B cell (primary cell): Measurements from ENCODE around the gene PTPN14. TPM values are rescaled to one million over a fixed set of nuclear protein-coding genes. Genes with fewer than 3 reads are reported as not detected.

Experiments
- ATAC-seq: fragments of 200-7000 bp; cut with Tn5 transposase; one replicate; pipeline ENCODE4 v1.10.0; 2021; ENCODE audit warnings: low read depth, mild to moderate bottlenecking, moderate number of reproducible peaks, moderate library complexity
- CTCF ChIA-PET: fragments of 350-600 bp; sonication (Branson Sonifier 250); formaldehyde crosslinking; loops from one replicate; lab custom pipeline; 2021; ENCODE audit warnings: antibody characterized with exemption, inconsistent platforms; lab: Charles Lee
- POLR2A ChIA-PET: fragments of 350-600 bp; sonication (Branson Sonifier 250); formaldehyde crosslinking; loops from one replicate; lab custom pipeline; 2021; ENCODE audit warnings: antibody characterized with exemption; lab: Charles Lee
- DNase-seq: peaks from one replicate; pipeline ENCODE4 v3.0.0; 2013
- H2AFZ ChIP-seq: 2 replicates; pipeline ENCODE4 v1.6.1; 2012; ENCODE audit warnings: mild to moderate bottlenecking, low read depth, low read length; ENCODE audit not compliant: insufficient read depth, poor library complexity, severe bottlenecking
- H3K27ac ChIP-seq, 2 donors: 1 replicate in 1 of 2; 2 replicates in 1 of 2; pipeline ENCODE4 v1.5.1; 2012 to 2013; ENCODE audit warnings: low read length in 2 of 2, mild to moderate bottlenecking in 2 of 2, moderate library complexity in 1 of 2
- H3K27me3 ChIP-seq, 4 experiments: fragments of 200-600 bp in 1 of 4; sonication (generic) in 1 of 4; replicated peaks in 1 of 4; 1 replicate in 2 of 4; 2 replicates in 2 of 4; pipeline versions ENCODE4 v1.6.1 to v1.7.0; 2013 to 2016; ENCODE audit warnings: low read length in 3 of 4, mild to moderate bottlenecking in 2 of 4, mixed read lengths in 1 of 4, moderate library complexity in 1 of 4; ENCODE audit not compliant: insufficient read depth in 4 of 4, control insufficient read depth in 3 of 4; ENCODE audit errors: control extremely low read depth in 1 of 4
- H3K36me3 ChIP-seq, 2 experiments: replicated peaks in 1 of 2; 1 replicate in 1 of 2; 2 replicates in 1 of 2; pipeline versions ENCODE4 v1.6.1 to v1.7.1; 2013; ENCODE audit warnings: low read length in 1 of 2; ENCODE audit not compliant: insufficient read depth in 2 of 2, control insufficient read depth in 1 of 2; ENCODE audit errors: control extremely low read depth in 1 of 2, extremely low read depth in 1 of 2
- H3K4me1 ChIP-seq, 2 donors: fragments of 200-600 bp in 1 of 2; sonication (generic) in 1 of 2; 1 replicate in 1 of 2; 2 replicates in 1 of 2; pipeline versions ENCODE4 v1.5.1 to v1.6.1; 2013 to 2017; ENCODE audit warnings: low read length in 2 of 2; ENCODE audit not compliant: control insufficient read depth in 2 of 2, insufficient read depth in 2 of 2
- H3K4me2 ChIP-seq: replicated peaks from 2 replicates; pipeline ENCODE3; 2012; ENCODE audit warnings: mild to moderate bottlenecking, low read depth, low read length; ENCODE audit not compliant: poor library complexity, severe bottlenecking
- H3K4me3 ChIP-seq, 5 experiments: fragments of 200-600 bp in 1 of 5; sonication (generic) in 1 of 5; 1 replicate in 3 of 5; 2 replicates in 2 of 5; pipeline versions ENCODE4 v1.5.1 to v1.7.0; 2011 to 2016; ENCODE audit warnings: low read length in 4 of 5, mild to moderate bottlenecking in 4 of 5, low read depth in 2 of 5, control low read depth in 1 of 5, moderate library complexity in 1 of 5; ENCODE audit not compliant: insufficient read depth in 1 of 5; ENCODE audit errors: control extremely low read depth in 1 of 5, extremely low read depth in 1 of 5
- H3K79me2 ChIP-seq: fragments of 200-600 bp; sonication (generic); one replicate; pipeline ENCODE4 v1.6.0; 2016; ENCODE audit warnings: low read length; ENCODE audit not compliant: control insufficient read depth, insufficient read depth
- H3K9ac ChIP-seq: fragments of 200-600 bp; sonication (generic); 2 replicates; pipeline ENCODE4 v1.6.1; 2017; ENCODE audit warnings: mild to moderate bottlenecking, low read length, moderate library complexity
- H3K9me3 ChIP-seq, 3 donors: one replicate each; pipeline versions ENCODE4 v1.6.1 to v1.7.1; 2013; ENCODE audit warnings: low read length in 2 of 3; ENCODE audit not compliant: control insufficient read depth in 2 of 3, insufficient read depth in 1 of 3; ENCODE audit errors: control extremely low read depth in 1 of 3
- H4K20me1 ChIP-seq: 2 replicates; pipeline ENCODE4 v1.6.0; 2012; ENCODE audit warnings: mild to moderate bottlenecking, low read length; ENCODE audit not compliant: insufficient read depth, control insufficient read depth, poor library complexity, severe bottlenecking
- H3K27ac Mint-ChIP-seq: one replicate; pipeline ENCODE4 v1.8.0; 2021; ENCODE audit warnings: mixed read lengths
- H3K27me3 Mint-ChIP-seq: one replicate; pipeline ENCODE4 v1.8.0; 2021; ENCODE audit warnings: mixed read lengths
- H3K4me1 Mint-ChIP-seq: one replicate; pipeline ENCODE4 v1.8.0; 2021; ENCODE audit warnings: mixed read lengths
- H3K4me3 Mint-ChIP-seq: one replicate; pipeline ENCODE4 v1.8.0; 2021; ENCODE audit warnings: mixed read lengths
- H3K9me3 Mint-ChIP-seq: one replicate; pipeline ENCODE4 v1.8.0; 2022; ENCODE audit warnings: mixed read lengths; ENCODE audit not compliant: insufficient read depth
- CTCF ChIP-seq: fragments of 200-600 bp; IDR thresholded peaks from one replicate; pipeline ENCODE4 v1.8.0; 2022; ENCODE audit warnings: antibody characterized with exemption, mild to moderate bottlenecking
- EZH2 ChIP-seq: IDR thresholded peaks from 2 replicates; pipeline ENCODE4 v1.6.1; 2012; ENCODE audit warnings: borderline replicate concordance, low read depth, mild to moderate bottlenecking, moderate library complexity, low read length; ENCODE audit not compliant: insufficient read depth, poor library complexity, severe bottlenecking
- WGBS: methylation state at CpG from one replicate; pipeline ENCODE4 v1.1.5; 2013; ENCODE audit warnings: missing lambda C conversion rate; ENCODE audit not compliant: insufficient coverage; 5-methylcytosine and 5-hydroxymethylcytosine counted together
- intact Hi-C: fragments of 100-400 bp; cut with micrococcal nuclease; formaldehyde crosslinking; loops from one replicate; pipeline ENCODE4 v1.10.0; 2022
- polyA plus RNA-seq: library from polyadenylated mRNA; depleted of rRNA; stranded (reverse); fragments of >200 nt; gene quantifications from 2 replicates; pipeline ENCODE4 v1.2.3, GENCODE V29; 2012
- total RNA-seq, 2 donors: library from RNA; stranded (reverse); fragments of 120-200 nt in 1 of 2; gene quantifications; 1 replicate in 1 of 2; 2 replicates in 1 of 2; pipeline versions ENCODE4 v1.2.3 to v1.2.4, GENCODE V29; 2013 to 2022

PTPN14 gene
- total and polyA plus RNA-seq, 2 donors (not counting 1 experiment from before 2014, with no cell fraction given), result under 0.01 TPM; not detected in 1

GRCh38 chr1:214335567-214335966 lies 215.8 kb downstream of the PTPN14 start:
- DNase-seq (no peak), ATAC-seq (no peak)
- no peak overlapping the region for H3K4me3 Mint-ChIP-seq
- no peaks in the 10 kb centered on the region for H3K27me3 Mint-ChIP-seq
- H3K4me1 ChIP-seq, result no peaks in the 10 kb centered on the region
- no peaks in the 10 kb centered on the region for H3K27me3 ChIP-seq
- no peak overlapping the region for H3K27ac Mint-ChIP-seq
- H3K4me1 Mint-ChIP-seq, result no peaks in the 10 kb centered on the region
- no peak overlapping the region for H3K4me2 ChIP-seq
- WGBS, result no CpG with 5 or more reads among the region's 4 CpGs
- no peaks in the 10 kb centered on the region for H3K79me2 ChIP-seq
- H3K9me3 Mint-ChIP-seq, result no peaks in the 10 kb centered on the region
- TF ChIP-seq CTCF (no peak), EZH2 (no peak)
- H3K9me3 ChIP-seq, result no peaks in the 10 kb centered on the region
- POLR2A ChIA-PET, result no interaction called here
- H3K27ac ChIP-seq, result no peak overlapping the region
- no peak overlapping the region for H3K9ac ChIP-seq
- H4K20me1 ChIP-seq, result no peaks in the 10 kb centered on the region
- CTCF ChIA-PET, result interaction anchor here (1.2 to 1.7 kb wide), 2 partner anchors 10 to 74 kb away, joined by 3 to 6 read pairs; no protein-coding TSS in a partner anchor
- intact Hi-C loops, result no loop called here
- no peak overlapping the region for H2AFZ ChIP-seq
- H3K4me3 ChIP-seq, result no peak overlapping the region
- H3K36me3 ChIP-seq, result peaks cover 0 to 18% of the 10 kb centered on the region in 2 experiments

GRCh38 chr1:214332946-214333798 lies 218.2 kb downstream of the PTPN14 start:
- peak; percentile 27 for DNase-seq
- Histone ChIP-seq H3K4me2 (no peak overlapping the region), H3K79me2 (no peaks in the 10 kb centered on the region), H3K27ac (no peak overlapping the region), H2AFZ (no peak overlapping the region), H4K20me1 (no peaks in the 10 kb centered on the region), H3K36me3 (peaks cover 0 to 19% of the 10 kb centered on the region in 2 experiments), H3K4me1 (no peaks in the 10 kb centered on the region), H3K4me3 (no peak overlapping the region), H3K9me3 (no peaks in the 10 kb centered on the region), H3K9ac (no peak overlapping the region), H3K27me3 (no peaks in the 10 kb centered on the region)
- TF ChIP-seq CTCF (peak; percentile 70), EZH2 (no peak)
- H3K27me3 Mint-ChIP-seq, result no peaks in the 10 kb centered on the region
- H3K9me3 Mint-ChIP-seq, result no peaks in the 10 kb centered on the region
- intact Hi-C loops, result loop anchor here (1.0 to 5.0 kb wide), 3 partner anchors 252 to 1194 kb away; no protein-coding TSS in a partner anchor
- ATAC-seq, result no peak
- WGBS, result 94% methylated on average over 4 of the region's 6 CpGs
- CTCF ChIA-PET, result interaction anchor here (0.6 to 11.7 kb wide), 22 partner anchors 8 to 1192 kb away, joined by 3 to 643 read pairs (median 6); no protein-coding TSS in a partner anchor
- POLR2A ChIA-PET, result no interaction called here
- H3K4me1 Mint-ChIP-seq, result no peaks in the 10 kb centered on the region
- no peak overlapping the region for H3K4me3 Mint-ChIP-seq
- no peak overlapping the region for H3K27ac Mint-ChIP-seq
